K562 (cell line): ENCODE results near the gene CLDN24. TPM values are rescaled to one million over a fixed set of nuclear protein-coding genes. Genes with fewer than 3 reads are reported as not detected.

Experiments used
- ATAC-seq: fragments of 200-7000 bp; cut with Tn5 transposase; 3 replicates; pipeline ENCODE4 v1.9.1; 2020; ENCODE audit warnings: moderate library complexity
- BruUV-seq: library from RNA; stranded (reverse); fragments of 400-500 nt; replicated peaks from 2 replicates; lab custom pipeline; 2021; lab: Mats Ljungman, UMichigan
- CTCF ChIA-PET: fragments of 300-600 bp; formaldehyde crosslinking; extraction: SDS; loops from one replicate; lab custom pipeline; 2021; ENCODE audit warnings: low intra/inter-chr PET ratio; lab: Yijun Ruan, JAX
- POLR2A ChIA-PET: fragments of 300-600, 350-650 bp; sonication (Branson Sonifier 250); formaldehyde crosslinking; extraction: SDS; loops from one replicate; lab custom pipeline; 2021; ENCODE audit warnings: antibody characterized with exemption, inconsistent platforms; lab: Yijun Ruan, JAX
- DNase-seq, 4 experiments: peaks; one replicate each; pipeline versions ENCODE4 v3.0.0 to v3.0.0-alpha.2; 2011 to 2018; ENCODE audit warnings: low spot score in 3 of 4, mixed read lengths in 3 of 4; ENCODE audit errors: extremely low read depth in 1 of 4
- FAIRE-seq: peaks from 2 replicates; lab custom pipeline; 2011; peaks lifted over from hg19 to GRCh38; lab: Jason Lieb, UNC
- H2AFZ ChIP-seq: 2 replicates; pipeline ENCODE4 v1.6.0; 2011; ENCODE audit warnings: low read depth, low read length, control low read depth, inconsistent platforms
- H3K27ac ChIP-seq: fragments of 200-600 bp; 3 replicates; pipeline ENCODE4 v1.8.0; 2011; ENCODE audit warnings: low read depth, mild to moderate bottlenecking, control low read depth, inconsistent platforms, low read length, moderate library complexity, mixed read lengths; ENCODE audit errors: extremely low read depth
- H3K27me3 ChIP-seq, 2 experiments: fragments of 300-600 bp in 1 of 2; 2 replicates in 1 of 2; 3 replicates in 1 of 2; pipeline versions ENCODE4 v1.6.0 to v1.8.0; 2011; ENCODE audit warnings: inconsistent platforms in 2 of 2, low read length in 2 of 2, mild to moderate bottlenecking in 1 of 2, mixed read lengths in 1 of 2, moderate library complexity in 1 of 2; ENCODE audit not compliant: control insufficient read depth in 2 of 2, insufficient read depth in 2 of 2
- H3K36me3 ChIP-seq: fragments of 300-600 bp; 3 replicates; pipeline ENCODE4 v1.8.0; 2011; ENCODE audit warnings: mild to moderate bottlenecking, low read length, inconsistent platforms; ENCODE audit not compliant: control insufficient read depth, insufficient read depth
- H3K4me1 ChIP-seq, 2 experiments: fragments of 200-600 bp in 1 of 2; replicated peaks in 1 of 2; 2 replicates in 1 of 2; 3 replicates in 1 of 2; pipeline versions ENCODE4 v1.5.1 to v1.8.0; 2011; ENCODE audit warnings: inconsistent platforms in 2 of 2, low read length in 2 of 2, mild to moderate bottlenecking in 1 of 2, mixed read lengths in 1 of 2, moderate library complexity in 1 of 2; ENCODE audit not compliant: control insufficient read depth in 2 of 2, insufficient read depth in 2 of 2
- H3K4me2 ChIP-seq: 2 replicates; pipeline ENCODE4 v1.6.1; 2011; ENCODE audit warnings: low read length, control low read depth, inconsistent platforms, mixed read lengths; ENCODE audit not compliant: insufficient read depth
- H3K4me3 ChIP-seq: fragments of 200-600 bp; sonication (generic), shearing (Covaris generic); 2 replicates; pipeline ENCODE4 v1.5.1; 2016; ENCODE audit warnings: control low read depth, inconsistent platforms
- H3K79me2 ChIP-seq: fragments of 200-600 bp; 3 replicates; pipeline ENCODE4 v1.8.0; 2011; ENCODE audit warnings: low read length, inconsistent platforms; ENCODE audit not compliant: control insufficient read depth, insufficient read depth
- H3K9ac ChIP-seq, 2 experiments: 2 replicates each; pipeline versions ENCODE4 v1.6.0 to v1.6.1; 2011; ENCODE audit warnings: low read depth in 2 of 2, low read length in 2 of 2, control low read depth in 1 of 2, inconsistent platforms in 1 of 2, mild to moderate bottlenecking in 1 of 2, mixed read lengths in 1 of 2; ENCODE audit not compliant: insufficient read depth in 1 of 2
- H3K9me1 ChIP-seq: one replicate; pipeline ENCODE4 v1.6.0; 2011; ENCODE audit warnings: inconsistent platforms, mild to moderate bottlenecking, low read length, moderate library complexity; ENCODE audit not compliant: control insufficient read depth, insufficient read depth
- H3K9me3 ChIP-seq: replicated peaks from 2 replicates; pipeline ENCODE4 v1.5.1; 2011; ENCODE audit warnings: low read depth, low read length, inconsistent platforms; ENCODE audit not compliant: control insufficient read depth, insufficient read depth
- H4K20me1 ChIP-seq: replicated peaks from 2 replicates; pipeline ENCODE4 v1.6.1; 2011; ENCODE audit warnings: low read length, inconsistent platforms, mixed read lengths; ENCODE audit not compliant: control insufficient read depth, insufficient read depth
- CUX1 ChIP-seq: fragments of 200-800 bp; sonication (Bioruptor generic); IDR thresholded peaks from 2 replicates; pipeline ENCODE4 v1.6.1; 2016; ENCODE audit warnings: missing genetic modification characterization, missing compliant biosample characterization
- ZNF121 ChIP-seq: sonication (generic); formaldehyde crosslinking; conservative IDR thresholded peaks from 2 replicates; pipeline ENCODE4 v1.8.0; 2022; ENCODE audit warnings: missing genetic modification reagents
- ZNF280B ChIP-seq: fragments of 250-450 bp; sonication (Bioruptor Pico); IDR thresholded peaks from 2 replicates; pipeline ENCODE4 v1.5.1; 2021; ENCODE audit warnings: mild to moderate bottlenecking
- WGBS: fragments of 100-300 bp; shearing (Covaris generic); methylation state at CpG from one replicate; pipeline ENCODE4 v1.1.6; 2016; ENCODE audit warnings: low coverage, mixed read lengths; ENCODE audit not compliant: insufficient coverage; ENCODE audit errors: missing lambda C conversion rate; 5-methylcytosine and 5-hydroxymethylcytosine counted together
- in situ Hi-C: fragments of 300-500 bp; cut with MboI; formaldehyde crosslinking; loops from 4 replicates; pipeline ENCODE4 v1.15.0; 2018; ENCODE audit warnings: inconsistent platforms, mixed read lengths
- intact Hi-C: fragments of 100-400 bp; cut with micrococcal nuclease; formaldehyde crosslinking; loops from 2 replicates; pipeline ENCODE4 v1.14.2; 2022
- polyA plus RNA-seq, 8 experiments: library from polyadenylated mRNA; depleted of rRNA in 4 of 8; stranded (reverse) in 5 of 8; unstranded in 3 of 8; fragments of >200 nt; fragmentation: Nextera tagmentation in 2 of 8; fragmentation: Illumina TruSeq in 1 of 8; extraction: Ambion mirVana in 2 of 8; extraction: Trizol in 1 of 8; gene quantifications; 2 replicates each; pipeline versions ENCODE4 v1.2.1 to v1.2.3, GENCODE V29; 2011 to 2014; ENCODE audit warnings: inconsistent platforms in 1 of 8, missing spikeins in 1 of 8
- total RNA-seq, 7 experiments: library from RNA; depleted of rRNA in 6 of 7; stranded (reverse); fragments of >200 nt in 6 of 7; fragmentation: Illumina TruSeq in 2 of 7; extraction: Trizol in 2 of 7; gene quantifications; 2 replicates each; pipeline versions ENCODE4 v1.2.1 to v1.2.3, GENCODE V29; 2011 to 2021; ENCODE audit warnings: low replicate concordance in 1 of 7

Gene CLDN24
- total and polyA plus RNA-seq, 9 of the 15 experiments (the other 6 are each of a cell fraction or from before 2014, with no cell fraction given): not detected

- no peak for TF ChIP-seq CUX1
- TF ChIP-seq, all 486 proteins: peak for 3
Measured at GRCh38 chr4:183345261-183345660, 23.0 kb upstream of the CLDN24 start (continued).

- no peaks in the 10 kb centered on the region for H3K27me3 ChIP-seq
- WGBS: 78% methylated on average over 14 of the region's 15 CpGs
- H3K9me1 ChIP-seq: no peaks in the 10 kb centered on the region
- no peak for FAIRE-seq
- TF ChIP-seq ZNF121 (CRISPR knock-in tag): 0 out of 2 replicates have a peak, but pooled peaks have one; percentile 23
- no peak for TF ChIP-seq ZNF280B (CRISPR knock-in tag)
- TF ChIP-seq, all 486 proteins: peak for 1
- intact Hi-C loops (no loop called here), in situ Hi-C loops (no loop called here)
- ChIA-PET CTCF (no interaction called here), POLR2A (no interaction called here)
- H4K20me1 ChIP-seq: no peaks in the 10 kb centered on the region
- H3K4me3 ChIP-seq: no peak overlapping the region
- H3K36me3 ChIP-seq: no peaks in the 10 kb centered on the region
- BruUV-seq: no TSS peak
- no peak overlapping the region for H3K4me2 ChIP-seq
- no peak for ATAC-seq
- H2AFZ ChIP-seq: peak overlapping the region; percentile 29; the same call in 1 of the 2 replicates
- DNase-seq: no peak
- no peaks in the 10 kb centered on the region for H3K9me3 ChIP-seq
- no peak overlapping the region for H3K9ac ChIP-seq
- H3K27ac ChIP-seq: no peak overlapping the region
- no peaks in the 10 kb centered on the region for H3K79me2 ChIP-seq
- H3K4me1 ChIP-seq: peaks cover 15 to 18% of the 10 kb centered on the region in 2 experiments
Measured at GRCh38 chr4:183344523-183345255, 22.5 kb upstream of the CLDN24 start.
